Sigmoid colon (tissue), 7 donors: ENCODE data around the gene PELI2. TPM values are rescaled to one million over a fixed set of nuclear protein-coding genes. Genes with fewer than 3 reads are reported as not detected.

Experiments used
- DNase-seq: peaks from one replicate; pipeline ENCODE4 v3.0.0-alpha.2; 2019
- H3K27ac ChIP-seq, 4 donors: fragments of 200-600 bp; sonication (generic); one replicate each; pipeline ENCODE4 v1.5.1; 2016 to 2019; ENCODE audit warnings: mild to moderate bottlenecking in 1 of 4
- H3K27me3 ChIP-seq, 3 donors: fragments of 200-600 bp; sonication (generic); one replicate each; pipeline ENCODE4 v1.5.1; 2019; ENCODE audit warnings: mild to moderate bottlenecking in 1 of 3
- H3K36me3 ChIP-seq, 4 donors: fragments of 200-600 bp; sonication (generic); one replicate each; pipeline ENCODE4 v1.5.1; 2016 to 2019
- H3K4me1 ChIP-seq, 4 donors: fragments of 200-600 bp; sonication (generic); one replicate each; pipeline ENCODE4 v1.5.1; 2017 to 2019
- H3K4me3 ChIP-seq, 4 donors: fragments of 200-600 bp; sonication (generic); one replicate each; pipeline ENCODE4 v1.5.1; 2017 to 2019; ENCODE audit warnings: mild to moderate bottlenecking in 2 of 4, moderate library complexity in 1 of 4
- H3K9me3 ChIP-seq, 4 donors: fragments of 200-600 bp in 3 of 4; sonication (generic) in 3 of 4; one replicate each; pipeline versions ENCODE4 v1.5.1 to v1.6.1; 2013 to 2019
- EP300 ChIP-seq, 4 donors: sonication (generic); formaldehyde crosslinking; IDR thresholded peaks; one replicate each; pipeline ENCODE4 v1.6.1; 2017; ENCODE audit warnings: antibody characterized with exemption in 4 of 4
- POLR2A ChIP-seq, 2 donors: fragments of 450-650 bp; IDR thresholded peaks; one replicate each; pipeline ENCODE4 v1.6.1; 2016; ENCODE audit warnings: antibody characterized with exemption in 2 of 2, mild to moderate bottlenecking in 2 of 2, moderate library complexity in 2 of 2
- POLR2AphosphoS5 ChIP-seq, 4 donors: sonication (generic); formaldehyde crosslinking; IDR thresholded peaks; one replicate each; pipeline ENCODE4 v1.6.1; 2017; ENCODE audit warnings: antibody characterized with exemption in 4 of 4
- WGBS, 2 donors: extraction: QIAGEN DNeasy Blood & Tissue Kit; methylation state at CpG; one replicate each; pipeline ENCODE4 v1.1.7; 2013; 5-methylcytosine and 5-hydroxymethylcytosine counted together
- intact Hi-C: fragments of 100-400 bp; cut with DNase I; formaldehyde crosslinking; loops from one replicate; pipeline ENCODE4 v1.15.1; 2023
- polyA plus RNA-seq, 3 donors: library from polyadenylated mRNA; stranded (reverse); fragments of 200-250 nt; gene quantifications; one replicate each; pipeline ENCODE4 v1.2.3, GENCODE V29; 2013
- total RNA-seq, 4 donors: library from RNA; depleted of rRNA; stranded (reverse); fragments of >200 nt; gene quantifications; one replicate each; pipeline ENCODE4 v1.1.0, GENCODE V29; 2016
- TF ChIP-seq, protein P1 (sequence below), 4 experiments: fragments of 450-650 bp in 3 of 4; fragments of 200-600 bp in 1 of 4; IDR thresholded peaks; one replicate each; pipeline ENCODE4 v1.5.1; 2016 to 2019; ENCODE audit warnings: antibody characterized with exemption in 4 of 4, mild to moderate bottlenecking in 3 of 4, moderate library complexity in 2 of 4
- donor health status: healthy with polysubstance abuse.
- donor health status: Bipolar disorder and iron deficiency.
- donor health status: healthy.

The PELI2 gene
- total and polyA plus RNA-seq, 7 donors = 4.5 to 34.3 (median 26.3) TPM

DNA sequence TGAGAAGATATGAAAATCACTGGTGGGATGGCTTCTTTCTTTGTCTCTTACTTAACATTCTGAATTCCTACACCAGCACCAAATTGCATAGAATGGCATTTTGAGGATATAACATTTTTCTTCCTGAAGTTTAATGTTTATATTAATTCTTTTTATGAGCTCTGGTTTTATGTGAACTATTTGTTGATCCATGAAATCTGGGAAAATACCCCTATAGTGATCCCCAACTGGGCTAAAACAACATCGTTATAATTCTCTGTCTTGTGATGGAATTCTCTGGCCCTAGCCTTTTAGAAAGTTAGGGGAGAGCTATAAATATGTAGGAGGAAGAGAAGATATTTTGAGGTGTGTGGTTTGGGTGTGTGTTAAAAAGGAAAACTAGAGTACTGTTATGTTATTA, 29.2 kb downstream of the PELI2 start:
- intact Hi-C loops = no loop called here
- 41 to 73% methylated on average over 1 of the region's 1 CpG for WGBS, 2 donors
- TF ChIP-seq POLR2A (IDR thresholded peaks at IDR 0.05) = no peak
- TF ChIP-seq POLR2AphosphoS5 (IDR thresholded peaks at IDR 0.05) = no peak
- no peak for TF ChIP-seq EP300 (IDR thresholded peaks at IDR 0.05)
- TF ChIP-seq, protein P1, sequence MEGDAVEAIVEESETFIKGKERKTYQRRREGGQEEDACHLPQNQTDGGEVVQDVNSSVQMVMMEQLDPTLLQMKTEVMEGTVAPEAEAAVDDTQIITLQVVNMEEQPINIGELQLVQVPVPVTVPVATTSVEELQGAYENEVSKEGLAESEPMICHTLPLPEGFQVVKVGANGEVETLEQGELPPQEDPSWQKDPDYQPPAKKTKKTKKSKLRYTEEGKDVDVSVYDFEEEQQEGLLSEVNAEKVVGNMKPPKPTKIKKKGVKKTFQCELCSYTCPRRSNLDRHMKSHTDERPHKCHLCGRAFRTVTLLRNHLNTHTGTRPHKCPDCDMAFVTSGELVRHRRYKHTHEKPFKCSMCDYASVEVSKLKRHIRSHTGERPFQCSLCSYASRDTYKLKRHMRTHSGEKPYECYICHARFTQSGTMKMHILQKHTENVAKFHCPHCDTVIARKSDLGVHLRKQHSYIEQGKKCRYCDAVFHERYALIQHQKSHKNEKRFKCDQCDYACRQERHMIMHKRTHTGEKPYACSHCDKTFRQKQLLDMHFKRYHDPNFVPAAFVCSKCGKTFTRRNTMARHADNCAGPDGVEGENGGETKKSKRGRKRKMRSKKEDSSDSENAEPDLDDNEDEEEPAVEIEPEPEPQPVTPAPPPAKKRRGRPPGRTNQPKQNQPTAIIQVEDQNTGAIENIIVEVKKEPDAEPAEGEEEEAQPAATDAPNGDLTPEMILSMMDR (IDR thresholded peaks at IDR 0.05) = no peak
- Histone ChIP-seq H3K27ac (peak overlapping the region in 1 of 4 donors; percentile 40), H3K9me3 (no peaks in the 10 kb centered on the region), H3K4me3 (no peak overlapping the region), H3K27me3 (no peaks in the 10 kb centered on the region), H3K4me1 (peaks cover 0 to 74% (median 62%) of the 10 kb centered on the region in 4 donors), H3K36me3 (no peaks in the 10 kb centered on the region)
- no peak for DNase-seq

DNA sequence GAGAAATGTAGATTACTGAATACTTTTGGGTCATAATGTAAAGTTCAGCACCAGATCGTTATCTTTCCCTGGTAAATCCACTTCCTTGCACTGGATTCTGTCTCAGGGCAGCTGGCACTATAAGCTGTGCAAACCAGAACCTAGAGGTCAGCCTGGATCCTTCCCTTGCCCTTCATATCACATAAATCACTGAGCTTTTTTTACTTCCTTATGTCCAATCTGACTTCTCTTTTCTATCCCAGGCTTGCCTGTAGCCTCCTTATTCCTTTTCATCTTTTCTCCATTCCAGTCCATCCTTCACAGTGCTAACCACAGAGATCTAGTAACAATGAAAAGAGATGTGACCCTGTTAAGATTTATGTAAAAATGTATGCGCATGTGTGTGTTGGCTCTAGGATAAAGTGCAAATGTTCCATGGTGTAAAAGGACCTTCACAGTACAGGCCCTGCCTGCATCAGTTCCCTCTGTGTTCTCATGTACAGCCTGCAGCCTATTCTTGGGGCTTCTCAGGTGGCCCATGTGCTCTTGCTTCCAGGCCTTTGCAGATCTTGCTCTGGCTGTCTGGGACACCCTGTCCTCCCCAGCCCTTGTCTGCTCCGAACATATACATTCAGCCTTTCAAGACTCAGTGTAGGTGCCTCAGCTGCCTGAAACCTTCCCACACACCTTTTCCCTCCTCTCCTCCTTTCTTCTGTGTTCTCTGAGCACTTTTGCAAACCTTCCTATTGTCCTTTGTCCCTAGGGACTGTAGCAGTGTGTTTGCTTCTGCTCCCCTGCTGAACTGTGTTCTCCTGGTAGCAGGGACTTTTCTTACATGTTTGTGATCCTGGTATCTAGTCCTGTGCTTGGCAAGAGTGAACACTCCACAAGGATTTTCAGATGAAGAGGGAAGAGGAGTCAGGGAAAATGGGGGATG, 30.0 kb downstream of the PELI2 start:
- no peaks in the 10 kb centered on the region for H3K36me3 ChIP-seq
- H3K4me1 ChIP-seq = peaks cover 0 to 74% (median 62%) of the 10 kb centered on the region in 4 donors
- TF ChIP-seq, protein P1 (IDR thresholded peaks at IDR 0.05) = no peak
- TF ChIP-seq POLR2AphosphoS5 (IDR thresholded peaks at IDR 0.05) (no peak), EP300 (IDR thresholded peaks at IDR 0.05) (no peak), POLR2A (IDR thresholded peaks at IDR 0.05) (no peak)
- intact Hi-C loops = no loop called here
- DNase-seq = no peak
- H3K27ac ChIP-seq = peak overlapping the region in 2 of 4 donors; percentile 21 to 40
- no peaks in the 10 kb centered on the region for H3K27me3 ChIP-seq
- no peaks in the 10 kb centered on the region for H3K9me3 ChIP-seq
- 67 to 70% methylated on average over 3 of the region's 3 CpGs for WGBS, 2 donors
- no peak overlapping the region for H3K4me3 ChIP-seq

DNA sequence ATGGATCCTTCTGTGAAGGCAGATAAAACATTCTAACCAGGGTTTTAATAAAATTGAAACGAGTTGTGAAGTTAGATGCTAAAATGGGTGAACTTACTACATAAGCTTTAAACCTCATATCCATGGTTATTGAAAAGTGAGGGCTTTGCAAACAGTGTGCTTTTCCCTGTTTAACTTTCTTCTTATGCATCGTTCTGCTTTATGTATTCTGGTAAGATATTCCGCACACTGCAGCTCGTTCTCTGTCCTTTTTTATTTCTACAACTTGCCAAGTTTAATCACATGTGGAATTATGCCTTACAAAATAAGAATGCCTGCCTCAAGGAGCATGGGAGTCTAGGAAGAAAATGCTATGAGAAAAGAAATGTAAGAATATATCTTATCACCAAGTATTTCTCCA, 30.9 kb downstream of the PELI2 start:
- TF ChIP-seq, protein P1 (IDR thresholded peaks at IDR 0.05) = no peak
- TF ChIP-seq POLR2A (IDR thresholded peaks at IDR 0.05) (no peak), POLR2AphosphoS5 (IDR thresholded peaks at IDR 0.05) (no peak), EP300 (IDR thresholded peaks at IDR 0.05) (no peak)
- WGBS, 2 donors = 82 to 87% methylated on average over 4 of the region's 4 CpGs
- Histone ChIP-seq H3K36me3 (no peaks in the 10 kb centered on the region), H3K27me3 (no peaks in the 10 kb centered on the region), H3K9me3 (no peaks in the 10 kb centered on the region), H3K4me1 (peaks cover 0 to 69% (median 62%) of the 10 kb centered on the region in 4 donors), H3K4me3 (no peak overlapping the region), H3K27ac (peak overlapping the region in 2 of 4 donors; percentile 21 to 40)
- DNase-seq = no peak
- intact Hi-C loops = no loop called here

DNA sequence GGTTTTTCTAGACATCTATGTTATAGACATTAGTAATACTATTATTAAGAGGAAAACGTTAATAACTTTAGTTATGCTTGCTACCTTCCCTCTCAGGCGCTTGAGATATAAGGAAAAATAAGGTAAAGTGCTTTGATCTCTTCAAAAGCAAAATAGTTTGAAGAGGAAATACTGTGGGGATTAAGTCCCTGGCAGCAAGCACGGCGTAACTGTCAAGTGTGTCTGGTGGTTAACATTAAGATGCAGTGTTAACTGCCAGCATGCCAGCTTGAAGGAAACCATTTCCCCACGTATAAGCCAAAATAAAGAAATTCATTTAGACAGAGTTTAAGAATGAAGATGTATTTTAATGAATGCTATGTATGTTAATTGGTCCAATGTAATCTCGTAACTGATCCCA, 31.8 kb downstream of the PELI2 start:
- peaks cover 0 to 62% (median 61%) of the 10 kb centered on the region in 4 donors for H3K4me1 ChIP-seq
- intact Hi-C loops = no loop called here
- TF ChIP-seq POLR2AphosphoS5 (IDR thresholded peaks at IDR 0.05) = peak in 2 of 4 donors; percentile 56 to 64
- no peak for TF ChIP-seq POLR2A (IDR thresholded peaks at IDR 0.05)
- no peaks in the 10 kb centered on the region for H3K9me3 ChIP-seq
- no peaks in the 10 kb centered on the region for H3K27me3 ChIP-seq
- WGBS, 2 donors = 54 to 85% methylated on average over 6 of the region's 6 CpGs
- DNase-seq = no peak
- H3K27ac ChIP-seq = peak overlapping the region in 2 of 4 donors; percentile 21 to 40
- no peaks in the 10 kb centered on the region for H3K36me3 ChIP-seq
- no peak overlapping the region for H3K4me3 ChIP-seq

DNA sequence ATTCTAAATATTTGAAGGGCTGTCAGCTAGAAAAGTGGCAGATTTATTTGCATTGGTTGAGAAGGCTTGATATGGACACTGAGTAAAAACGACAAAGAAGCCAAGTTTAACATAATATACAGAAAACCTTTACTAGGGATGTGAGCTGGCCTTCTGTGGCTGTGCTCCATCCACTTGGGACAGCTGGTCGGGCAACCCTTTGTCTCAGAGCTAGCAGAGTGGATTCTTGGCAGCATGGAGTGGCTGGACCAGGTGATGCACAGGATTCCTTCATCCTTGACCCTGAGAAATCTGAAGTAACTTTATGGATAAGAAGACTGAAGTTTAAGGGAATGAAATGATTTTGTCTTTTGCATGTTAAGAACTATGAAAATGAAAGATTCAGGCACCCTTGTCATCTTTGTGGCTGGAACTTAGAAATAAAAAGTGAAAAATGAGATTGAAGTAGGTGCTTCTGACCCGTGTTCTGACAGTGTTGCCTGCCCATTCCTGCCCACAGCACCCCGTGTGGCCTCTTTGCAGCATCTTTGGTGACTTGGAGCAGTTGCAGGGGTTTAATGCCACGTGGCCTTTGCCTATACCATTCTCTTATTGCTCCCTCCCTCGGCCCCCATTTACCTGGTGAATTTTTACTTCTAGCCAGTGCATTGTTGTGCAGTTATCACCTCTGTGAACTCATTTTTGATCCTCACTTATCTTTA, 32.6 kb downstream of the PELI2 start:
- intact Hi-C loops = no loop called here
- Histone ChIP-seq H3K27ac (no peak overlapping the region), H3K9me3 (no peaks in the 10 kb centered on the region), H3K27me3 (no peaks in the 10 kb centered on the region), H3K4me1 (peaks cover 0 to 59% (median 54%) of the 10 kb centered on the region in 4 donors), H3K36me3 (no peaks in the 10 kb centered on the region), H3K4me3 (no peak overlapping the region)
- TF ChIP-seq, protein P1 (IDR thresholded peaks at IDR 0.05) = no peak
- TF ChIP-seq POLR2AphosphoS5 (IDR thresholded peaks at IDR 0.05) (no peak), EP300 (IDR thresholded peaks at IDR 0.05) (no peak), POLR2A (IDR thresholded peaks at IDR 0.05) (no peak)
- 73 to 82% methylated on average over 6 of the region's 6 CpGs for WGBS, 2 donors
- DNase-seq = no peak
